ENCODE measurements around the gene PROSER2. TPM values are rescaled to one million over a fixed set of nuclear protein-coding genes. Genes with fewer than 3 reads are reported as not detected.

The PROSER2 gene
- total and polyA plus RNA-seq, 2 experiments from 2014 or later, result 0.65 to 1.2 TPM

GRCh38 chr10:11884706-11885423 lies 61.7 kb downstream of the PROSER2 start:
- H3K9me2 ChIP-seq (ENCODE audit: insufficient read depth), result no peaks in the 10 kb centered on the region
- in situ Hi-C loops (cut with MboI), result no loop called here
- DNase-seq, result no peak

GRCh38 chr10:11885437-11886137 lies 62.4 kb downstream of the PROSER2 start:
- no peaks in the 10 kb centered on the region for H3K27me3 ChIP-seq (replicated peaks; ENCODE audit: insufficient read depth)
- H3K36me3 ChIP-seq (ENCODE audit: low read depth), result no peaks in the 10 kb centered on the region
- no peak overlapping the region for H3K27ac ChIP-seq
- no peaks in the 10 kb centered on the region for H3K9me3 ChIP-seq (ENCODE audit: low read depth)
- DNase-seq, result no peak
- 75 to 81% methylated on average over 7 to 13 of the region's 13 CpGs for WGBS, 2 experiments (ENCODE audit: low coverage in 1 of 2, low lambda C conversion rate in 2 of 2, missing lambda C conversion rate in 2 of 2)
- no peak overlapping the region for H3K4me3 ChIP-seq
- peaks cover 12% of the 10 kb centered on the region for H3K4me1 ChIP-seq (ENCODE audit: insufficient read depth)
- H3K9me2 ChIP-seq (ENCODE audit: insufficient read depth), result no peaks in the 10 kb centered on the region
- H4K20me1 ChIP-seq (ENCODE audit: insufficient read depth), result no peaks in the 10 kb centered on the region
- no peak overlapping the region for H3K4me2 ChIP-seq (ENCODE audit: unreplicated experiment)
- in situ Hi-C loops (cut with MboI), result no loop called here
- H3K9ac ChIP-seq, result no peak overlapping the region
- H3F3A ChIP-seq (ENCODE audit: insufficient read depth), result no peaks in the 10 kb centered on the region
- TF ChIP-seq EZH2phosphoT487 (IDR thresholded peaks at IDR 0.05; ENCODE audit: insufficient read depth, low read depth) (no peak), EZH2 (IDR thresholded peaks at IDR 0.05; ENCODE audit: insufficient read depth, poor library complexity, severe bottlenecking) (no peak)
- no peak overlapping the region for H2AFZ ChIP-seq
- H3K79me2 ChIP-seq (ENCODE audit: insufficient read depth), result no peaks in the 10 kb centered on the region

More at GRCh38 chr10:11884706-11885423, 61.7 kb downstream of the PROSER2 start:
- H3K79me2 ChIP-seq (ENCODE audit: insufficient read depth), result no peaks in the 10 kb centered on the region
- no peaks in the 10 kb centered on the region for H3K27me3 ChIP-seq (replicated peaks; ENCODE audit: insufficient read depth)
- no peak overlapping the region for H3K27ac ChIP-seq
- TF ChIP-seq EZH2phosphoT487 (IDR thresholded peaks at IDR 0.05; ENCODE audit: insufficient read depth, low read depth) (no peak), EZH2 (IDR thresholded peaks at IDR 0.05; ENCODE audit: insufficient read depth, poor library complexity, severe bottlenecking) (no peak)
- peaks cover 12% of the 10 kb centered on the region for H3K4me1 ChIP-seq (ENCODE audit: insufficient read depth)
- no peak overlapping the region for H2AFZ ChIP-seq
- WGBS, 2 experiments (ENCODE audit: low coverage in 1 of 2, low lambda C conversion rate in 2 of 2, missing lambda C conversion rate in 2 of 2), result 70 to 86% methylated on average over 4 to 7 of the region's 7 CpGs
- no peaks in the 10 kb centered on the region for H3K36me3 ChIP-seq (ENCODE audit: low read depth)
- no peak overlapping the region for H3K4me3 ChIP-seq
- no peaks in the 10 kb centered on the region for H4K20me1 ChIP-seq (ENCODE audit: insufficient read depth)
- no peak overlapping the region for H3K4me2 ChIP-seq (ENCODE audit: unreplicated experiment)
- no peak overlapping the region for H3K9ac ChIP-seq
- H3F3A ChIP-seq (ENCODE audit: insufficient read depth), result no peaks in the 10 kb centered on the region
- no peaks in the 10 kb centered on the region for H3K9me3 ChIP-seq (ENCODE audit: low read depth)

- Histone ChIP-seq H3K9me2 (ENCODE audit: insufficient read depth) (no peaks in the 10 kb centered on the region), H3K4me2 (ENCODE audit: unreplicated experiment) (no peak overlapping the region), H3K9me3 (ENCODE audit: low read depth) (no peaks in the 10 kb centered on the region), H2AFZ (no peak overlapping the region), H3K79me2 (ENCODE audit: insufficient read depth) (no peaks in the 10 kb centered on the region), H3K27me3 (replicated peaks; ENCODE audit: insufficient read depth) (no peaks in the 10 kb centered on the region), H3K4me1 (ENCODE audit: insufficient read depth) (peaks cover 12% of the 10 kb centered on the region), H3F3A (ENCODE audit: insufficient read depth) (no peaks in the 10 kb centered on the region), H3K27ac (no peak overlapping the region), H3K9ac (no peak overlapping the region), H3K4me3 (no peak overlapping the region), H4K20me1 (ENCODE audit: insufficient read depth) (no peaks in the 10 kb centered on the region), H3K36me3 (ENCODE audit: low read depth) (no peaks in the 10 kb centered on the region)
- no peak for DNase-seq
- TF ChIP-seq EZH2phosphoT487 (IDR thresholded peaks at IDR 0.05; ENCODE audit: insufficient read depth, low read depth) (no peak), EZH2 (IDR thresholded peaks at IDR 0.05; ENCODE audit: insufficient read depth, poor library complexity, severe bottlenecking) (no peak)
- 44 to 54% methylated on average over 6 of the region's 6 CpGs for WGBS, 2 experiments (ENCODE audit: low coverage in 1 of 2, low lambda C conversion rate in 2 of 2, missing lambda C conversion rate in 2 of 2)
- in situ Hi-C loops (cut with MboI), result no loop called here
Measured at GRCh38 chr10:11886138-11886474, 63.0 kb downstream of the PROSER2 start.

GRCh38 chr10:11886851-11887250 lies 63.7 kb downstream of the PROSER2 start:
- no peak for DNase-seq
- TF ChIP-seq EZH2 (IDR thresholded peaks at IDR 0.05; ENCODE audit: insufficient read depth, poor library complexity, severe bottlenecking) (no peak), EZH2phosphoT487 (IDR thresholded peaks at IDR 0.05; ENCODE audit: insufficient read depth, low read depth) (no peak)
- Histone ChIP-seq H3K27me3 (replicated peaks; ENCODE audit: insufficient read depth) (no peaks in the 10 kb centered on the region), H4K20me1 (ENCODE audit: insufficient read depth) (no peaks in the 10 kb centered on the region), H3K79me2 (ENCODE audit: insufficient read depth) (no peaks in the 10 kb centered on the region), H3K36me3 (ENCODE audit: low read depth) (no peaks in the 10 kb centered on the region), H3K9me2 (ENCODE audit: insufficient read depth) (no peaks in the 10 kb centered on the region), H3F3A (ENCODE audit: insufficient read depth) (no peaks in the 10 kb centered on the region), H3K4me1 (ENCODE audit: insufficient read depth) (peaks cover 8% of the 10 kb centered on the region), H2AFZ (no peak overlapping the region), H3K9me3 (ENCODE audit: low read depth) (no peaks in the 10 kb centered on the region), H3K27ac (no peak overlapping the region), H3K4me2 (ENCODE audit: unreplicated experiment) (no peak overlapping the region), H3K4me3 (no peak overlapping the region), H3K9ac (no peak overlapping the region)
- WGBS, 2 experiments (ENCODE audit: low coverage in 1 of 2, low lambda C conversion rate in 2 of 2, missing lambda C conversion rate in 2 of 2), result 56 to 66% methylated on average over 9 to 12 of the region's 12 CpGs
- in situ Hi-C loops (cut with MboI), result no loop called here

Measured in GM23248 (cell line).